ENCODE results near the gene MPL. TPM values are rescaled to one million over a fixed set of nuclear protein-coding genes. Genes with fewer than 3 reads are reported as not detected.

MPL gene
- total RNA-seq, 4 donors from 2014 or later: not detected

DNA sequence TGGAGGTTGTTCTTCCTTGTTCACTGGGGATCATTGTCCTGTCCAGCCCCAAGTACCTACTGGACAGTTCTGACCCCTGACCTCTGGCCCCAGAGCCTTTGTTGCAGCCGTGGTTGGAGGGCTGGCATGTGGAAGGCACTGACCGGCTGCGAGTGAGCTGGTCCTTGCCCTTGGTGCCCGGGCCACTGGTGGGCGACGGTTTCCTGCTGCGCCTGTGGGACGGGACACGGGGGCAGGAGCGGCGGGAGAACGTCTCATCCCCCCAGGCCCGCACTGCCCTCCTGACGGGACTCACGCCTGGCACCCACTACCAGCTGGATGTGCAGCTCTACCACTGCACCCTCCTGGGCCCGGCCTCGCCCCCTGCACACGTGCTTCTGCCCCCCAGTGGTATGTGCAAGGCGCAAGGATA lies 25.4 kb upstream of the MPL start:
- ATAC-seq (no peak), DNase-seq (no peak)
- no peaks in the 10 kb centered on the region for H3K4me1 ChIP-seq
- intact Hi-C loops (cut with DNase I; ENCODE audit: low total_unique reads) (no loop called here), in situ Hi-C loops (cut with MboI; ENCODE audit: low sequenced_read_pairs in 4 of 4) (no loop called here)
- H3K9me3 ChIP-seq: no peaks in the 10 kb centered on the region
- no peaks in the 10 kb centered on the region for H3K36me3 ChIP-seq
- TF ChIP-seq, protein P1, sequence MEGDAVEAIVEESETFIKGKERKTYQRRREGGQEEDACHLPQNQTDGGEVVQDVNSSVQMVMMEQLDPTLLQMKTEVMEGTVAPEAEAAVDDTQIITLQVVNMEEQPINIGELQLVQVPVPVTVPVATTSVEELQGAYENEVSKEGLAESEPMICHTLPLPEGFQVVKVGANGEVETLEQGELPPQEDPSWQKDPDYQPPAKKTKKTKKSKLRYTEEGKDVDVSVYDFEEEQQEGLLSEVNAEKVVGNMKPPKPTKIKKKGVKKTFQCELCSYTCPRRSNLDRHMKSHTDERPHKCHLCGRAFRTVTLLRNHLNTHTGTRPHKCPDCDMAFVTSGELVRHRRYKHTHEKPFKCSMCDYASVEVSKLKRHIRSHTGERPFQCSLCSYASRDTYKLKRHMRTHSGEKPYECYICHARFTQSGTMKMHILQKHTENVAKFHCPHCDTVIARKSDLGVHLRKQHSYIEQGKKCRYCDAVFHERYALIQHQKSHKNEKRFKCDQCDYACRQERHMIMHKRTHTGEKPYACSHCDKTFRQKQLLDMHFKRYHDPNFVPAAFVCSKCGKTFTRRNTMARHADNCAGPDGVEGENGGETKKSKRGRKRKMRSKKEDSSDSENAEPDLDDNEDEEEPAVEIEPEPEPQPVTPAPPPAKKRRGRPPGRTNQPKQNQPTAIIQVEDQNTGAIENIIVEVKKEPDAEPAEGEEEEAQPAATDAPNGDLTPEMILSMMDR (IDR thresholded peaks at IDR 0.05 in 4 of 5, conservative IDR thresholded peaks at IDR 0.05 in 1 of 5): no peak
- no peak for TF ChIP-seq POLR2A (IDR thresholded peaks at IDR 0.05)
- no peak overlapping the region for H3K4me3 ChIP-seq
- no peaks in the 10 kb centered on the region for H3K27me3 ChIP-seq
- no peak overlapping the region for H3K27ac ChIP-seq

DNA sequence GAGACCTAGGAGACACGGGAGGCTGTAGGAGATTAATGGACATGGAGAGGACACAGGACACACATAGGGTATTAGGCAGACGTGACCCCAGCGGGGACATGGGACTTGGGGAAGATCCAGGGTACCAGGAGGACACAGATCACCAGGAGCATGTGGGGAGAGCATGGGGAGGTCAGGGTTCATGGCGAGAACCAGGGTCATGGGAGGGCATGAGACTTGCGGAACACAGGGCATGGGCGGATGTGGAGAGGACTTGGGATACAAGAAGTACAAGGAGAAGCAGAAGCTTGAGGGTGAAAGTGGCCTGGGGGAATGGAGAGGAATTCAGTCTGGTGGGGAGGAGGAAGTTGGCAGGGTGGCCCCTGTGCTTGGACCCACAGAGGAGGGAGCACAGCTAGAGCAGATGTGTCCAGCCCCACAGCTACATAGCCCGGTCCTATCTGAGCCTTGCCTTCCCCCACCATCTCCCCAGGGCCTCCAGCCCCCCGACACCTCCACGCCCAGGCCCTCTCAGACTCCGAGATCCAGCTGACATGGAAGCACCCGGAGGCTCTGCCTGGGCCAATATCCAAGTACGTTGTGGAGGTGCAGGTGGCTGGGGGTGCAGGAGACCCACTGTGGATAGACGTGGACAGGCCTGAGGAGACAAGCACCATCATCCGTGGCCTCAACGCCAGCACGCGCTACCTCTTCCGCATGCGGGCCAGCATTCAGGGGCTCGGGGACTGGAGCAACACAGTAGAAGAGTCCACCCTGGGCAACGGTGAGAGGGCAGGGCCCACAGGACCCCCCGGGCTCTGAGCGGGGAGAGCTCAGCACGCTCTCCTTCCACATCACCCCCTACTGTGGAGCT lies 24.7 kb upstream of the MPL start:
- DNase-seq (no peak), ATAC-seq (no peak)
- intact Hi-C loops (cut with DNase I; ENCODE audit: low total_unique reads): no loop called here
- in situ Hi-C loops (cut with MboI; ENCODE audit: low sequenced_read_pairs in 4 of 4): no loop called here
- Histone ChIP-seq H3K4me1 (no peaks in the 10 kb centered on the region), H3K27ac (no peak overlapping the region), H3K27me3 (no peaks in the 10 kb centered on the region), H3K4me3 (no peak overlapping the region), H3K9me3 (no peaks in the 10 kb centered on the region), H3K36me3 (no peaks in the 10 kb centered on the region)
- no peak for TF ChIP-seq POLR2A (IDR thresholded peaks at IDR 0.05)
- TF ChIP-seq, protein P1 (IDR thresholded peaks at IDR 0.05 in 4 of 5, conservative IDR thresholded peaks at IDR 0.05 in 1 of 5): no peak

DNA sequence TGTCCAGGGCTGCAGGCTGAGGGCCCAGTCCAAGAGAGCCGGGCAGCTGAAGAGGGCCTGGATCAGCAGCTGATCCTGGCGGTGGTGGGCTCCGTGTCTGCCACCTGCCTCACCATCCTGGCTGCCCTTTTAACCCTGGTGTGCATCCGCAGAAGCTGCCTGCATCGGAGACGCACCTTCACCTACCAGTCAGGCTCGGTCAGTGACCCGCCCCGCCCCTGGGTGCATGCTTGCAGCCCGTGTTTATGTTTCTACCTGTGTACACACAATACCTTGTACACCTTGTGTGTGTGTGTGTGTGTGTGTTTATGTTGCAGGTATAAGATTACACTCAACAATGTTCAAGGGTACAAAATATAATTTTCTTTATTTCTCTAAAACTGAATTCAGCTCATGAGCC lies 23.8 kb upstream of the MPL start:
- intact Hi-C loops (cut with DNase I; ENCODE audit: low total_unique reads): no loop called here
- no peaks in the 10 kb centered on the region for H3K36me3 ChIP-seq

DNA sequence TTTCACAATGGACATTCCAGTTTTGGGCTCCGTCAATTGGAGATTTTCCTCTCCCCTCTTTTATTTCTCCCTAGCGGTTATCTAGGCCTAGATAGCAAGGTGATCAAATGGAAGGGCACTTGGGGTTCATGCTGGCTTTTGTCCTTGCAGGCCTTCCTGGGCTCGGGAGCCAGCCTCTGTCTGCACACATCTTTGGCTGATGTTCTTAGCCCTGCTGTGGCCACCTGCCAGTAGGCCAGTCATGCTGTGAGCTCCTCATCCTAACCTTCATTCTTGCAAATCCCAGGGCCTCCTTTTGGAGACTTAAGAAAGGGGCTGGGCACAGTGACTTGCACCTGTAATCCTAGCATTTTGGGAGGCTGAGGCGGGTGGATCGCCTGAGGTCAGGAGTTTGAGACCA lies 23.4 kb upstream of the MPL start:
- TF ChIP-seq POLR2A (IDR thresholded peaks at IDR 0.05): no peak
- TF ChIP-seq, protein P1 (IDR thresholded peaks at IDR 0.05 in 4 of 5, conservative IDR thresholded peaks at IDR 0.05 in 1 of 5): no peak
- H3K27ac ChIP-seq: no peak overlapping the region
- no peaks in the 10 kb centered on the region for H3K27me3 ChIP-seq
- H3K4me1 ChIP-seq: no peaks in the 10 kb centered on the region
- H3K9me3 ChIP-seq: no peaks in the 10 kb centered on the region
- in situ Hi-C loops (cut with MboI; ENCODE audit: low sequenced_read_pairs in 4 of 4): no loop called here
- intact Hi-C loops (cut with DNase I; ENCODE audit: low total_unique reads): no loop called here
- H3K4me3 ChIP-seq: no peak overlapping the region
- H3K36me3 ChIP-seq: no peaks in the 10 kb centered on the region
- ATAC-seq (no peak), DNase-seq (no peak)

More for the DNA sequence above, 23.8 kb upstream of the MPL start:
- no peak for TF ChIP-seq POLR2A (IDR thresholded peaks at IDR 0.05)
- TF ChIP-seq, protein P1 (IDR thresholded peaks at IDR 0.05 in 4 of 5, conservative IDR thresholded peaks at IDR 0.05 in 1 of 5): no peak
- no peak overlapping the region for H3K4me3 ChIP-seq
- ATAC-seq: no peak
- H3K4me1 ChIP-seq: no peaks in the 10 kb centered on the region
- H3K27me3 ChIP-seq: no peaks in the 10 kb centered on the region
- no peak for DNase-seq
- H3K9me3 ChIP-seq: no peaks in the 10 kb centered on the region
- in situ Hi-C loops (cut with MboI; ENCODE audit: low sequenced_read_pairs in 4 of 4): no loop called here
- H3K27ac ChIP-seq: no peak overlapping the region

Data from gastrocnemius medialis (tissue), 4 donors.